Endodermal cell (in vitro differentiated cells): ENCODE results near the gene SLC19A1. TPM values are rescaled to one million over a fixed set of nuclear protein-coding genes. Genes with fewer than 3 reads are reported as not detected.

Source experiments
- DNase-seq: peaks from one replicate; pipeline ENCODE4 v3.0.0-alpha.2; 2017
- H3K27ac ChIP-seq: 2 replicates; pipeline ENCODE4 v1.5.1; 2013; ENCODE audit warnings: mild to moderate bottlenecking, low read depth, low read length, moderate library complexity
- H3K27me3 ChIP-seq: 2 replicates; pipeline ENCODE4 v1.6.1; 2013; ENCODE audit warnings: mild to moderate bottlenecking, low read length, moderate library complexity; ENCODE audit not compliant: insufficient read depth, control insufficient read depth, poor library complexity, severe bottlenecking
- H3K36me3 ChIP-seq: 2 replicates; pipeline ENCODE4 v1.7.0; 2013; ENCODE audit warnings: mild to moderate bottlenecking, low read length, moderate library complexity; ENCODE audit not compliant: control insufficient read depth, insufficient read depth
- H3K4me1 ChIP-seq: one replicate; pipeline ENCODE4 v1.7.0; 2013; ENCODE audit warnings: low read length; ENCODE audit not compliant: control insufficient read depth, insufficient read depth
- H3K4me3 ChIP-seq: 2 replicates; pipeline ENCODE4 v1.5.1; 2013; ENCODE audit warnings: mild to moderate bottlenecking, low read length, moderate library complexity
- H3K9ac ChIP-seq: 2 replicates; pipeline ENCODE4 v1.6.1; 2013; ENCODE audit warnings: mild to moderate bottlenecking, low read length, moderate library complexity; ENCODE audit not compliant: poor library complexity, severe bottlenecking; ENCODE audit errors: extremely low read depth
- H3K9me3 ChIP-seq: 2 replicates; pipeline ENCODE4 v1.6.1; 2013; ENCODE audit warnings: mild to moderate bottlenecking, low read length, moderate library complexity; ENCODE audit not compliant: control insufficient read depth
- H3K27ac Mint-ChIP-seq: 2 replicates; pipeline ENCODE4 v1.8.0; 2020; ENCODE audit warnings: mixed read lengths
- H3K27me3 Mint-ChIP-seq: 2 replicates; pipeline ENCODE4 v1.8.0; 2021; ENCODE audit warnings: mild to moderate bottlenecking, mixed read lengths; ENCODE audit not compliant: insufficient read depth
- H3K36me3 Mint-ChIP-seq: 2 replicates; pipeline ENCODE4 v1.8.0; 2020; ENCODE audit warnings: low read depth, mixed read lengths
- H3K4me1 Mint-ChIP-seq: 2 replicates; pipeline ENCODE4 v1.8.0; 2020; ENCODE audit warnings: mixed read lengths
- H3K4me3 Mint-ChIP-seq: 2 replicates; pipeline ENCODE4 v1.8.0; 2020; ENCODE audit warnings: mild to moderate bottlenecking, moderate library complexity, mixed read lengths
- H3K9me3 Mint-ChIP-seq: 2 replicates; pipeline ENCODE4 v1.8.0; 2020; ENCODE audit warnings: mild to moderate bottlenecking, mixed read lengths
- WGBS, 2 experiments: methylation state at CpG; one replicate each; pipeline versions ENCODE4 v1.1.5 to v1.1.7; 2013; ENCODE audit warnings: missing lambda C conversion rate in 2 of 2, mixed read lengths in 1 of 2; ENCODE audit not compliant: insufficient coverage in 1 of 2, insufficient read length in 1 of 2; 5-methylcytosine and 5-hydroxymethylcytosine counted together
- total RNA-seq, 2 donors: library from RNA; stranded (reverse); fragmentation: NEBNext Ultra II Directional in 1 of 2; extraction: Animal tissue kit (Norgen Biotek cat#: 25700) in 1 of 2; gene quantifications; 2 replicates in 1 of 2; 3 replicates in 1 of 2; pipeline ENCODE4 v1.2.1, GENCODE V29; 2021
- TF ChIP-seq, protein P1 (sequence below): fragments of 200-600 bp; sonication (generic); conservative IDR thresholded peaks from 2 replicates; pipeline ENCODE4 v1.5.0; 2021; ENCODE audit warnings: antibody characterized with exemption, mild to moderate bottlenecking

SLC19A1 gene
- total RNA-seq, 2 donors from 2014 or later: 28.8 to 29.4 TPM

DNA sequence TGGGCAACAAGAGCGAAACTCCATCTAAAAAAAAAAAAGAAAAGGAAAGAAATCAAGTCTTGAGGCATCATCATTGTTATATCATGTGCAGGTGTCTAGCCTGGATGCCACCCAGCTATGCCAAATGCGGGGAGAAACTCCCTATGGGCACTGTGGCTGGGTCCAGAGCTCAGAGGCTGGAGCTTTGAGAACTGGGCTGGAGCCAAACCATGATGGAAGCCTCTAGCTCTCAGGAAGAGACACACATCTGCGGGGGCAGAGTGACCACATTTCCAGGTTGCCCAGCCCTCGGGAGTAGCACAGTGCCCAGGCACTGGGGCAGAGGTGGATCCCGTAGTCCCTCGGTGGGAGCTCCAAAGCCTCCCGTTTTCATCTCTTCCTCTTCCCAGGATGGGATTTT, 78.4 kb downstream of the SLC19A1 start:
- TF ChIP-seq, protein P1, sequence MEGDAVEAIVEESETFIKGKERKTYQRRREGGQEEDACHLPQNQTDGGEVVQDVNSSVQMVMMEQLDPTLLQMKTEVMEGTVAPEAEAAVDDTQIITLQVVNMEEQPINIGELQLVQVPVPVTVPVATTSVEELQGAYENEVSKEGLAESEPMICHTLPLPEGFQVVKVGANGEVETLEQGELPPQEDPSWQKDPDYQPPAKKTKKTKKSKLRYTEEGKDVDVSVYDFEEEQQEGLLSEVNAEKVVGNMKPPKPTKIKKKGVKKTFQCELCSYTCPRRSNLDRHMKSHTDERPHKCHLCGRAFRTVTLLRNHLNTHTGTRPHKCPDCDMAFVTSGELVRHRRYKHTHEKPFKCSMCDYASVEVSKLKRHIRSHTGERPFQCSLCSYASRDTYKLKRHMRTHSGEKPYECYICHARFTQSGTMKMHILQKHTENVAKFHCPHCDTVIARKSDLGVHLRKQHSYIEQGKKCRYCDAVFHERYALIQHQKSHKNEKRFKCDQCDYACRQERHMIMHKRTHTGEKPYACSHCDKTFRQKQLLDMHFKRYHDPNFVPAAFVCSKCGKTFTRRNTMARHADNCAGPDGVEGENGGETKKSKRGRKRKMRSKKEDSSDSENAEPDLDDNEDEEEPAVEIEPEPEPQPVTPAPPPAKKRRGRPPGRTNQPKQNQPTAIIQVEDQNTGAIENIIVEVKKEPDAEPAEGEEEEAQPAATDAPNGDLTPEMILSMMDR: no peak
- Mint-ChIP-seq H3K36me3 (peaks cover 47% of the 10 kb centered on the region), H3K4me3 (no peak overlapping the region), H3K27ac (no peak overlapping the region), H3K27me3 (no peaks in the 10 kb centered on the region), H3K4me1 (no peaks in the 10 kb centered on the region), H3K9me3 (peaks cover 21% of the 10 kb centered on the region)
- 94 to 100% methylated on average over 3 to 7 of the region's 7 CpGs for WGBS, 2 experiments
- Histone ChIP-seq H3K27me3 (no peaks in the 10 kb centered on the region), H3K4me1 (peaks cover under 1% of the 10 kb centered on the region), H3K9me3 (peaks cover 35% of the 10 kb centered on the region), H3K27ac (no peak overlapping the region), H3K36me3 (peaks cover 46% of the 10 kb centered on the region), H3K4me3 (no peak overlapping the region), H3K9ac (no peak overlapping the region)
- no peak for DNase-seq

DNA sequence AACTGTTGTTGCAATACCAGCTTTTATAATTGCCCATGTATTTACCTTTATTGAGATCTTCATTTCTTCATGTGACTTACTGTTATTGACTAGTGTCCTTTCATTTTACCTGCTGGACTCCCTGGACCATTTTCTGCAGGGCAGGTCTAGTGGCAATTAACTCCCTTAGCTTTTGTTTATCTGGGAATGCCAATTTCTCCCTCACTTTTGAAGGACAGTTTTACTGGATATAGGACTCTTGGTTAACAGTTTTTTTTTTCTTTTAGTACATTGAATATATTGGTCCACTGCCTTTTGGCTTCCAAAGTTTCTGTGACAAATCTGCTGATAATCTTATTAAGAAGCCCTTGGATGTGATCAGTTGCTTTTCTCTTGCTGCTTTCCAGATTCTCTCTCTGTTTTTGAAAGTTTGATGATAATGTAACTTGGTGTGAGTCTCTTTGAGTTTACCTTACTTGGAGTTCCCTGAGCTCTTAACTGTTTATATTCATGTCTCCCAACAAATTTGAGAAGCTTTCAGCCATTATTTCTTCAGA, 80.4 kb downstream of the SLC19A1 start:
- H3K4me3 ChIP-seq: peak overlapping the region; percentile 54
- H3K9me3 ChIP-seq: peaks cover 35% of the 10 kb centered on the region
- Mint-ChIP-seq H3K4me3 (no peak overlapping the region), H3K9me3 (peaks cover 21% of the 10 kb centered on the region), H3K4me1 (no peaks in the 10 kb centered on the region), H3K36me3 (peaks cover 41% of the 10 kb centered on the region), H3K27me3 (no peaks in the 10 kb centered on the region), H3K27ac (no peak overlapping the region)
- no peaks in the 10 kb centered on the region for H3K27me3 ChIP-seq
- H3K27ac ChIP-seq: no peak overlapping the region
- no peak overlapping the region for H3K9ac ChIP-seq
- TF ChIP-seq, protein P1: no peak
- H3K36me3 ChIP-seq: peaks cover 44% of the 10 kb centered on the region
- H3K4me1 ChIP-seq: no peaks in the 10 kb centered on the region
- DNase-seq: no peak

- no peaks in the 10 kb centered on the region for H3K4me1 ChIP-seq
- H3K9me3 Mint-ChIP-seq: peaks cover 21% of the 10 kb centered on the region
- peaks cover 35% of the 10 kb centered on the region for H3K9me3 ChIP-seq
- no peaks in the 10 kb centered on the region for H3K27me3 ChIP-seq
- H3K4me3 Mint-ChIP-seq: no peak overlapping the region
- H3K27ac ChIP-seq: no peak overlapping the region
- peaks cover 47% of the 10 kb centered on the region for H3K36me3 ChIP-seq
- DNase-seq: no peak
- no peaks in the 10 kb centered on the region for H3K27me3 Mint-ChIP-seq
- H3K4me3 ChIP-seq: peak overlapping the region; percentile 54
- no peak overlapping the region for H3K27ac Mint-ChIP-seq
- H3K36me3 Mint-ChIP-seq: peaks cover 41% of the 10 kb centered on the region
- H3K9ac ChIP-seq: no peak overlapping the region
- whole genome bisulfite sequencing, 2 experiments: 96% methylated on average over 3 to 5 of the region's 5 CpGs
- TF ChIP-seq, protein P1: no peak
- no peaks in the 10 kb centered on the region for H3K4me1 Mint-ChIP-seq
These were observed 80.9 kb downstream of the SLC19A1 start for GRCh38 chr21:45461369-45461750.
